ENCODE results near the gene LIPC.

- TF ChIP-seq CTCF (IDR thresholded peaks at IDR 0.05): no peak
- no peak for TF ChIP-seq HMGXB4 (CRISPR knock-in tag; IDR thresholded peaks at IDR 0.05; ENCODE audit: borderline replicate concordance)
- TF ChIP-seq JUN (IDR thresholded peaks at IDR 0.05): no peak
- TF ChIP-seq, protein P1, sequence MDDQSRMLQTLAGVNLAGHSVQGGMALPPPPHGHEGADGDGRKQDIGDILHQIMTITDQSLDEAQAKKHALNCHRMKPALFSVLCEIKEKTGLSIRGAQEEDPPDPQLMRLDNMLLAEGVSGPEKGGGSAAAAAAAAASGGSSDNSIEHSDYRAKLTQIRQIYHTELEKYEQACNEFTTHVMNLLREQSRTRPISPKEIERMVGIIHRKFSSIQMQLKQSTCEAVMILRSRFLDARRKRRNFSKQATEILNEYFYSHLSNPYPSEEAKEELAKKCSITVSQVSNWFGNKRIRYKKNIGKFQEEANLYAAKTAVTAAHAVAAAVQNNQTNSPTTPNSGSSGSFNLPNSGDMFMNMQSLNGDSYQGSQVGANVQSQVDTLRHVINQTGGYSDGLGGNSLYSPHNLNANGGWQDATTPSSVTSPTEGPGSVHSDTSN (IDR thresholded peaks at IDR 0.05): no peak
- TF ChIP-seq POLR2A (IDR thresholded peaks at IDR 0.05; ENCODE audit: low read length): no peak
- no peak for TF ChIP-seq RCOR1 (IDR thresholded peaks at IDR 0.05; ENCODE audit: low read depth, low read length)
- no peak for TF ChIP-seq BHLHE40 (IDR thresholded peaks at IDR 0.05; ENCODE audit: low read depth, low read length)
- no peak for TF ChIP-seq ELK1 (IDR thresholded peaks at IDR 0.05; ENCODE audit: low read depth, low read length)
- no peak for TF ChIP-seq ESRRA (IDR thresholded peaks at IDR 0.05; ENCODE audit: borderline replicate concordance, low read length)
- no peak for TF ChIP-seq NFE2L2 (conservative IDR thresholded peaks at IDR 0.05; ENCODE audit: low read length)
- TF ChIP-seq RAD21 (conservative IDR thresholded peaks at IDR 0.05 in 1 of 2, IDR thresholded peaks at IDR 0.05 in 1 of 2): no peak
- TF ChIP-seq HDAC2 (IDR thresholded peaks at IDR 0.05): no peak
- no peak for TF ChIP-seq RNF2 (IDR thresholded peaks at IDR 0.05; ENCODE audit: borderline replicate concordance, low read depth)
Observed at GRCh38 chr15:58523634-58524033, 91.8 kb downstream of the LIPC start.
